A549 (cell line): ENCODE measurements around the gene DACT3.

Experiments used
- RNF2 ChIP-seq: fragments of 200-600 bp; sonication (generic); IDR thresholded peaks from 2 replicates; pipeline ENCODE4 v1.6.1; 2016; ENCODE audit warnings: low read depth, mild to moderate bottlenecking, antibody characterized with exemption, moderate library complexity, borderline replicate concordance
- TF ChIP-seq, protein P1 (sequence below): fragments of >200 bp; sonication (Bioruptor Twin); formaldehyde crosslinking; IDR thresholded peaks from 3 replicates; pipeline ENCODE4 v1.5.1; 2016

- no peak for TF ChIP-seq RNF2
- TF ChIP-seq, protein P1, sequence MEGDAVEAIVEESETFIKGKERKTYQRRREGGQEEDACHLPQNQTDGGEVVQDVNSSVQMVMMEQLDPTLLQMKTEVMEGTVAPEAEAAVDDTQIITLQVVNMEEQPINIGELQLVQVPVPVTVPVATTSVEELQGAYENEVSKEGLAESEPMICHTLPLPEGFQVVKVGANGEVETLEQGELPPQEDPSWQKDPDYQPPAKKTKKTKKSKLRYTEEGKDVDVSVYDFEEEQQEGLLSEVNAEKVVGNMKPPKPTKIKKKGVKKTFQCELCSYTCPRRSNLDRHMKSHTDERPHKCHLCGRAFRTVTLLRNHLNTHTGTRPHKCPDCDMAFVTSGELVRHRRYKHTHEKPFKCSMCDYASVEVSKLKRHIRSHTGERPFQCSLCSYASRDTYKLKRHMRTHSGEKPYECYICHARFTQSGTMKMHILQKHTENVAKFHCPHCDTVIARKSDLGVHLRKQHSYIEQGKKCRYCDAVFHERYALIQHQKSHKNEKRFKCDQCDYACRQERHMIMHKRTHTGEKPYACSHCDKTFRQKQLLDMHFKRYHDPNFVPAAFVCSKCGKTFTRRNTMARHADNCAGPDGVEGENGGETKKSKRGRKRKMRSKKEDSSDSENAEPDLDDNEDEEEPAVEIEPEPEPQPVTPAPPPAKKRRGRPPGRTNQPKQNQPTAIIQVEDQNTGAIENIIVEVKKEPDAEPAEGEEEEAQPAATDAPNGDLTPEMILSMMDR: no peak
These were observed 4.4 kb downstream of the DACT3 start for GRCh38 chr19:46656541-46656940.
